LoVo (cell line): ENCODE data around the gene PLAAT2.
A peak's percentile ranks its signal among the peaks of the same experiment; 100 is the strongest.

Experiments used
- DNase-seq: peaks from one replicate; pipeline ENCODE4 v3.0.0-alpha.2; 2016; ENCODE audit warnings: low spot score

Gene PLAAT2

DNA sequence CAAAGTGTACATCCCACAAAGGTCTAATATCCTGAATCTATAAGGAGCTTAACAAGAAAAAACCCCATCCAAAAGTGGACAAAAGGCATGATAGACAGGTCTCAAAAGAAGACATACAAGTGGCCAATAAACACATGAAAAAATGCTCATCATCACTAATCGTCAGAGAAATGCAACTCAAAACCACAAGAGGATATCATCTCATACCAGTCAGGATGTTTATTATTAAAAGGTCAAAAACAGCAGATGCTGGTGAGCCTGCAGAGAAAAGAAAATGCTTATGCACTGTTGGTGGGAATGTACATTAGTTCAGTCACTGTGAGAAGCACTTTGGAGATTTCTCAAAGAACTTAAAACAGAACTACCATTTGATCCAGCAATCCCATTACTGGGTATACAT is 44.6 kb downstream of the PLAAT2 start:
- no peak for DNase-seq

DNA sequence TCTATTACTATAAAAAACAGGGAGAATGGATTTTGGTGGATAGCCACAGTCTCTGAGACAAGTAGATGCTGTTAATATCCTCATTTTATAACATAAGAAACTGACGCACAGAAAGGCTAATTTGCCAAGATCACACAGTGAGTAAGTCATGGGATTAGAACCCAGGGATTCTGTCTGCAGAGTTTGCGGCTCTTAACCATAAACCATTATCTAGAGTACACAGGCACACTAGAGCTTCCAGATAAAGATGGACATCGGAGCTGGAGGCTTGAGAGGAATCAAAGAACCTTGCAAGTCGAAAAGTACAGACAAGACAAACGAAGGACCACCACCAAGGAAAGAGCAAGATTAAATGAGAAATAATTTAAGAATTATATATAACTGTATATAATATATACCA is 46.0 kb downstream of the PLAAT2 start:
- DNase-seq: no peak

DNA sequence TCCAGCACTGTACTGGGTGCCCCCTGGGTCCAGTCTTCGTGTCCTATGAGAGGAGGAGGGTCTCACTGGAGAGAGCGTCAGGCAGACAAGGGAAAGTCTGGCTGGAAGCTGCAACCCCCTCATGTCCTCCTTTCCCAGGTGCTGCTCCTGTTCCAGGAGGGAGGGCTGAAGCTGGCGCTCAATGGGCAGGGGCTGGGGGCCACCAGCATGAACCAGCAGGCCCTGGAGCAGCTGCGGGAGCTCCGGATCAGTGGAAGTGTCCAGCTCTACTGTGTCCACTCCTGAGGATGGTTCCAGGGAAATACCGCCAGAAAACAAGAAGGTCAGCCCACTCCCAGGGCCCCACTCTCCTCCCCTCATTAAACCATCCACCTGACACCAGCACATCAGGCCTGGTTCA is 47.1 kb downstream of the PLAAT2 start:
- no peak for DNase-seq

DNA sequence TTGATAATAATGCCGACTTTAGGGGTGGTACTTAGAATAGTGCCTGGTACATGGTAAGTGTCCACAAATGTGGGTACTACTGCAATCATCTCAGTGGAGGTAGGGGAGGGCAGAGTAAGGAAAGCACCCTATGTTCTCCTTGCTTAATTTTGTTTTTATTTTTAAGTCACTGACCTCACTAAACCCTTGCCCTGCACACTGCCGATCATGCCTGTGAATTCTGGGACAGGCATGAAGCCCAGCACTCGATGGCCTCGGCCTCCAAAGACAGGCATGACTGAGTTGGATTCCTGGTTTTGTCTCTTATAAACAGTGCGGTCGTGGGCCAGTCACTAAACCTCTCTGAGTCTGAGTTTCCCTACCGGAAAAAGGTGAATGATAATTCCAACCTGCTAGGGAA is 50.4 kb downstream of the PLAAT2 start:
- no peak for DNase-seq

GRCh38 chr11:63511048-63511748 is 52.0 kb downstream of the PLAAT2 start:
- no peak for DNase-seq

- no peak for DNase-seq
Observed at GRCh38 chr11:63510360-63511047, 52.7 kb downstream of the PLAAT2 start.

DNA sequence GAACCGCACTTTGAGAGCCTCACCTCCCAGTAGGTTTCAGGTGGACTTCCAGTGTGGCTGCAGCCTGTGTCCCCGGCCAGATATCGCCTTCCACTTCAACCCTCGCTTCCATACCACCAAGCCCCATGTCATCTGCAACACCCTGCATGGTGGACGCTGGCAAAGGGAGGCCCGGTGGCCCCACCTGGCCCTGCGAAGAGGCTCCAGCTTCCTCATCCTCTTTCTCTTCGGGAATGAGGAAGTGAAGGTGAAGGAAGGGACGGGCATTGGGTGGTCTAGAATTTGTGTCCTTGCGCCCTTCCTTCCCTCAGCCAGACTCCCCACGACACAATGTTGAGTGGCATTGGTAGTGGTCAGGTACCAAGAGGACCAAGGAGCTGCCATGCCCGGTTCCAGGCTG is 54.4 kb downstream of the PLAAT2 start:
- DNase-seq: no peak

DNA sequence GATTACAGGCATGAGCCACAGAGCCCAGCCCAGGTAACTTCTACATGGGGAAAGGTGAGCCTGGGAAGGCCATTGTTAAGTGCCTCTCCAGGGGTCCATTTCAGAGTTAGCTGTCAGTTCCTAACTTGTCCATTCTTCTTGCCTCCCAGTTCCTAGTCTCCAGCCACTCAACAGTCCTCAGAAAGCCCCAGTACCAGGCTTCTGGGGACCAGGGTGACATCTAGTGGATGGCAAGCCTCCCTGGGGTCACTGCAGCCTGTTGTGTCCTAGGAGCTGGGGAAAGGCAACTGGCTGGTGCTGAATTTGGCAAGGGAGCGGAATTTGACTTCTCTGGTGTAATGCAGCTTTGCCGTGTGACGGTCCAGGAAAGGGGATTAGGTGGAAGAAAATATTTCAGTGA is 55.2 kb downstream of the PLAAT2 start:
- peak; percentile 41 for DNase-seq

DNA sequence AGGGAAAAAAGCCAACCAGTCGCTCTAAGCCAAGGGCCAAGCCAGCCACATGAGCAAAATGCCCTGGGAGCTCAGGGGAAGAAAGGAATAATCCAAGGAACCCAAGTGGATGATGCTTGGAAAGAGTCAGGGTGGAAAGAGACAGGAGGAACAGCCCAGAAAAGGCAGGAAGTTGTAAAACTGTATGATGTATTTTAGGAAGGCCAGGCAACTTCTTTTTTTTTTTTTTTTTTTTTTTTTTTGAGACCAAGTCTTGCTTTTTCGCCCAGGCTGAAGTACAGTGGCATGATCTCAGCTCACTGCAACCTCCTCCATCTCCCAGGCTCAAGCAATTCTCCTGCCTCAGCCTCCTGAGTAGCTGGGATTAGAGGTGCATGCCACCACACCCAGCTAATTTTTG is 55.7 kb downstream of the PLAAT2 start:
- no peak for DNase-seq

- DNase-seq: no peak
Observed at GRCh38 chr11:63506876-63507275, 56.3 kb downstream of the PLAAT2 start.

DNA sequence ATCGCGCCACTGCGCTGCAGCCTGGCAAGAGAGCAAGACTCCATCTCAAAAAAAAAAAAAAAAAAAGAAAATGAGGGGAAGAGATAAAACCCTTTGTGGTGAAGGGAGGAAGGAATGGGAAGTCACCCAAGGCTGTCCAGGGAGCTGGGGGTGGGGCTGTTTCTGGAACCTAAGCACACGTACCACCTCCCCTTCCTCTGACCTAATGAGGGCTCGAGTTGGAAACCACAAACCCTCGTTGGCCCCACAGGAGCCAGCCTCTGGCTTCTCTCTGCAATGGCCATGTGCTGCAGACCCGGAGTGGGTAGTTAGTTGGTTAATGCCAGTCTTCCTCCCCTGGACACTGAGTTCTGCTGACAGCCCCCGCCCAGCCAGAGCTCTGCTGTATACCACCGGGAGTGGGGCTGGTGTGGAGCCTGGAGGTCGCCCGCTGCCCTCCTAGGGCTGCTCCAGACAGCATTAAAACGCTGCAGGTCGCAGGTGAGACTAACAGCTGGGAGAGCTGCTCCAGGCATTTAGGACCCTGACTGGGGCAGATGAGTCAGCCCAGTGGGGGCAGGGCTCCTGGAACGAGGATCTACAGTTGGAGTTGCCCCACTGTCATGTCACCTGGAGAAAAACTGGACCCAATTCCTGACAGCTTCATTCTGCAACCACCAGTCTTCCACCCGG is 57.2 kb downstream of the PLAAT2 start, which contains the start of gene LGALS12:
Gene LGALS12, plus strand, starts transcription at position 228 of the 672 bp plus-strand sequence. Its CDS starts 375 bp downstream, at position 603.
- no peak for DNase-seq

DNA sequence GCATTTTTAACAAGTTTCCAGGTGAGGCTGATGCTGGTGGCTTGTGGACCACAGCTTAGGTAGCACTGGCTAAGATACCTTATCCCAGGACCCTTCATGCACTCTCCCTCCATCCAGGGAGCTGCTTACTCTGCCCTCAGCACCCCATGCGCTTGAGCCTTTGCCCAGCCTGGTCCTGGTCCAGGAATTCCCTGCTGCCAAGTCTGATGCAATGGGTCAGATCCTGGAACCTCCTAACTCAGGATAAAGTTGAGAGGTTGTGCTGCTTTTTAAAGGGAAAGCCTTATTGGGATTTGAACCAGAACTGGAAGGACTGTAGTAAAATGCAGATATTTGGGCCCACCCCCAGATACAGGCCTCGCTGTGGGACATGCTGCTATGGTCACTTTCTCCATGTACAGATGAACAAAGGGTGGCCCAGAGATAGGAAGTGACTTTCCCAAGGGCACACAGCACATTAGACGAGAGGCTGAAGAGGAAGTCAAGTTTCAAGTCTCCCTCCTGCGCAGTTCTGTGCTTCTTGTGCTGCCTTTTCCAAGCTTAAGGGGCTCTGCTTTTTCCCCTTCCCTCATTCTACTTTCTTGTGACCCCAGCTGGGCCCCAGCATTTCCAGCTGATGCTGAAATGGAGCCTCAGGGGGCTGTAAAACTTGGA is 58.1 kb downstream of the PLAAT2 start:
- DNase-seq: no peak

DNA sequence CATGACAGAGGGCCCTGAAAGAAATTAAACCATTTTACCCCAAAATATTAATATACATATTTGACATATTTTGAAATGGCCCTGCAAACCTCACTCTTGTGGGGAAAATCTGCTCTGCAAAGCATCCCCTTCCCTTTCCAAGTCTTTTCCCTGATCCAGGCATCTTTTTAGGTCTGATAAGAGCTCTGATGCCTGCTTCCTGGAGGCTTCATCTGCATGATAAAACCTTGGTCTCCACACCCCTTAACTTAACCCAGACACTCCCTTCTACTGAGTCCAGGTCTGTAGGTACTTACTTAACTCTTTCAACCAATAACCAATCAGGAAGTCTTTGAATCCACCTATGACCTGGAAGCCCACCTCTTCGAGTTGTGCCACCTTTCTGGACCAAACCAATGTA is 59.1 kb downstream of the PLAAT2 start:
- no peak for DNase-seq

GRCh38 chr11:63503492-63503891 is 59.7 kb downstream of the PLAAT2 start:
- no peak for DNase-seq
